Activated CD4-positive, alpha-beta T cell treated with anti-CD3 and anti-CD28 coated beads, Interleukin-2, amount 50 U/mL, for 48 hours (primary cell): ENCODE data around the gene PCSK6.

Source experiments
- DNase-seq, 2 experiments: peaks; one replicate each; pipeline ENCODE4 v3.0.0-alpha.2; 2020

The PCSK6 gene

DNA sequence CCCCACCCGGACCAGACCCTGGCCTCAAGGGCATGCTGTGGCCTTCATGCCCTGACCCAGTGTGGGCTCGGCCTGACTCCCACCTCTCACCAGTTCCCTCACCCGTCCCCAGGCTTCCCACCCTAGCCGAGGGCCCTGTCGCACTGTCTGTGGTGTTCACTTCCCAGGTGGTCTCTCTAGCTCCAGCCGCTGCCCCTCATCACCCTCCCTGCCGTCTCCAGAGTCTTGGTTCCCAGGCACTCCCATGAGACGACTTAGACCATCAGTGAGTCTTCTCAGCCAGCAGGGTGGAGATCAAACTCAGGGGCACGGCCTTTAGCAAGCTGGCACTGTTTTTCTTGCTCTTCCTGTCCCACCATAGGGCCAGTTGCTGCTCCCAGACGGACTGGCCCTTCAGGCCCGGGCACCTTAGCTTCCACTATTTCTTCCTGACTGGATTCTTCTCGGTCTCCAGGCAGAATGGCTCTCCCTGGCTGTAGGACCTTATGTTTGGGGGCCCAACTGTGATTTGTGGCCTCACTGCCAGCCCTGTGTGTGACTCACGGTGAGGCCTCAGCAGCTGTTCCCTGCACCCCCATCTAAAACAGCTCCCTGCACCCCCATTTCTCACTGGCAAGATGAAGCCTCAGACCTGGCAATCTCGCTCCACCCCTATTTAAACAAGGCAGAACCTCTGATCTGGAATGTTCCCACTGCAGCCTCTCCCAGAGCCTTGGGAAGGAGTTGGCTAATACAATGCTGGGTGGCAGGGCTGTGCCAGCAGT is 9.4 kb upstream of the PCSK6 start:
- no peak for DNase-seq

GRCh38 chr15:101498076-101498716 is 8.7 kb upstream of the PCSK6 start:
- DNase-seq: no peak

DNA sequence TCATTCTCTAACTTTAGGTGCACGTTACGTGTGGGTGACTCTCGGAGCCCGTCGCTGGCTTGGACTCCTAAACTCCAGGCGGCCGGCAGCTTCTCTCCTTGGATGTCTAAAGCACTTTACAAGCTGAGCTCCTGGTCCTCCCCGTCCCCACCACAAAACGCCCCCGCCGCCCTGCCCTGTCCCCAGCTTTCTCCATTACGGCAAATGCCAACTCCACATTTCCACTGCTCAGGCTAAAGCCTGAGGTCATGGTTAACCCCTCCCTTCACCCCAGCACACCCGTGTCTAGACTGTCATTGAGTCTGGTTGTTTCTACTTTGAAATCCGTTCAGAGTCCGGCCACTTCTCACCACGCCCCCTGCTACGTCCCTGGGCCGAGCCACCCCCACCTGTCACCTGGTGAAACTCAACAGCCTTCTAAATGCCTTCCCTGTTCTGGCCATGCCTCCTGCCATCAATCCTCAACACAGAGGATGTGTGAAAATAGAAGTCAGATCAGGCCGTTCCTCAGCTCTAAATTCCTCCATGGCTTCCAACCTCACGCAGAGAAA is 8.1 kb upstream of the PCSK6 start:
- DNase-seq: no peak

DNA sequence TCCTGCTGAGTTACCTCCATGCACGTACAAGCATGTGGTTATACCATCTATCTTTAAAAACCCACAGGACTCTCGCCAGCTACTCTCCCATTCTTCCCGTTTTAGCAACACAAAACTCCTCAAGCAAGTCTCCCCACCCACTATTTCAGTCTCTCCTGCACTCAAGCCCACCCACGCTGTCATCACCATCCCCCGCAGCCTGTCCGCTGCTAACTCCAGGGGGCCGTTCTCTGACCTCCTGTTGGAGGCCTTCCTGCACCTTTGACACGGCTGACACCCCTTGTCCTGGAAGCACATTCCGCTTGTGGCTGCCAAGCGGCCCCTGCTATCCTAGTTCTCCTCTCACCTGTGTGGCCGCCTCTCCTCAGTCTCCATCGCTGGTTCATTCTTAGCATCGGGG is 7.5 kb upstream of the PCSK6 start:
- DNase-seq: no peak

- no peak for DNase-seq
These were observed 6.9 kb upstream of the PCSK6 start for GRCh38 chr15:101496198-101496986.

GRCh38 chr15:101495334-101496197 is 6.1 kb upstream of the PCSK6 start:
- no peak for DNase-seq

GRCh38 chr15:101494251-101494796 is 4.8 kb upstream of the PCSK6 start:
- no peak for DNase-seq

- DNase-seq: no peak
These were observed 3.5 kb upstream of the PCSK6 start for GRCh38 chr15:101492766-101493692.

GRCh38 chr15:101491734-101492640 is 2.5 kb upstream of the PCSK6 start:
- DNase-seq: no peak

DNA sequence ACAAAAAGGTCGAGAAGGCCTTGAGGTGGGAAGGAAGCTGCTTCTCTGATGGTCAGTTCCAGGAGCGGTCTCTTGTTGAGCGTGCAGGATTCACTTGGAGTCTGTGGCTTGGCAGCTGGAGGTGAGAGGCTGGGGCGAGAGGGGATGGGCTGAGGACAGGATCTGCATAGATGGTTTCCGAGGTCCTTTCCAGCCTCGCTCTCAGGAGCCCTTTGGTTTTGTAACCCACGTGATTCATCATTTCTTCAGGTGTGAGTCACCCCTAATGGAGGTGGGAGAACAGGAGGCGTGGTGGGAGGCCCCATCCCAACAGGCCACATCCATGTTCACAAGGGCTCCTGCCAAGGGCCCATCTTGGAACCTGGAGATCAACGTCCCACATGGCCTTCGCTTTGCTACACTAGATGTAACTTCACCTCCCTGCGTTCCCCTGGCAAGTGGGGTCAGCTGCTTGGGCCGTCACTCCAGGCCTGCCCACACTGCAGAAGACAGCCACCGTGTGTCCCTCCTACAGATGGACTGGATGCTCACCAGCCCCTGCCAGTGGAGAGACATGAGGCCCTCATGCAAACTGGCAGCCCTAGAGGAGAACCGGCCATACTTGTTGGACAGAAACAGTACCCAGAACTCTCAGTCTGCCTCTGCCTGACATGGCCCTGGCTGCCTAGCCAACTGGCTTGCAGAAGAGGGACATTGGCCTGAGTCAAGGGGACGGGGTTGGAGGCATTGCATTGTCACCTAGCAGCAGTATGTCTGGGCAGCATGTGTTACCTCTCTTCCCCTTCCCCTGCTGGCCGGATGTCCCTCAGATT is 1.6 kb upstream of the PCSK6 start:
- no peak for DNase-seq

DNA sequence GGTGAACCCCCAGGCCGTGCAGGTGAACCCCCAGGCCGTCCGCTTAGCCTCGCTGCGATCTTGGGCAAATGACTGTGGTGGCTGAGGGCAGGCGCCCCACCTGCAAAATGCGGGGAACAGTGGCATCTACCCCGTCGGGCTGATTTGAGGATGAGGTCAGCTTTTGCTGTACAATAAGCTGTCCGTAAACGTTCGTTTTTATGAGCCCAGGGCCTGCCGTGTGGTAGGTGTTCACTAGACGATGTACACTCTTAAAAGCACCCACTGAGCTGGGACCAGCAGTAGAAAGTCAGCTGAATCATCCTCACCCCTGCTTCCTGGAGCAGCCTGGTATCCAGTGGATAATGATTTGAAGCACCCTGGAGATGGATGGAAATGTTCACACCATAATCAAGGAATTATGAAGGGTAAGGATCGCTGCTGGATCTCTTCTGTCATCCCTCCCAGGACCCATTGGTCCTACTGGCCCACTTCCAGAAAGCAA is 943 bp upstream of the PCSK6 start:
- DNase-seq: no peak

DNA sequence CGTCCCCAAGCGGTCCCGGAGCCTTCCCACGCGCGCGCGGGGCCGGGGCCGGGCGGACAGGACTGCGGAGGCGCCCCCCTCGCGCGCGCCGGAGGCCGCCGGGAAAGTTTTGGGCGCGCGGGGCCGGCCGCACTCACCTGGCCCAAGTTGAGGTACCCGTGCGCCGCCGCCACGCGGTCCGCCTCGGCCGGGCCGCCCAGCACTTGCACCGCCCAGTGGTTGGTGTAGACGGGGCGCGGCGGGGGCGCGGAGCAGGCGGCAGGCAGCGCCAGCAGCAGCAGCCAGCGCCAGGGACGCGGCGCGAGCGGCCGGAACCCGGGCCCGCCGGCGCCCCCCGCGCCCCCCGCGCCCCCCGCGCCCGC is 289 bp downstream of the PCSK6 start:
- DNase-seq: peak in 1 of 2 experiments; percentile 30

- DNase-seq: no peak
These were observed 975 bp downstream of the PCSK6 start for GRCh38 chr15:101488300-101489164.

GRCh38 chr15:101486696-101487459 is 2.6 kb downstream of the PCSK6 start:
- no peak for DNase-seq

DNA sequence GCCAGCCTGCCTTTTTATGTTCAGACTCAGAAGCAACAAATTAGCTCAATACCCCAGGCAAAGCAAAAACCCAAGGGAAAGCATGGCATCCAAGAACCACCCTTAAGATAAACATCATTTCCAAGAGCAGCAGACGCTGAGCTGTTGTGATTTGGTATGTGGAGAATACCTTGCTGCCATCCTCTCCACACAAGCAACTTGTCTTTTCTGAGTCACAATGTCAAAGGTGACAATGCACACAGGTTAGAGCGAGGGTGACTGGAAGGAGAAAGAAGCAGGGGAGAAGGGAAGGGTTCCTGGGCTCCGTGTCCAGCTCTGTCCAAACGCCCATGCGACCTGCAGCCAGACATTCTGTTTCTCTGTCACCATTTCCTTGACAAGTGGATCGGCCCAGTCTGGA is 6.0 kb downstream of the PCSK6 start:
- DNase-seq: no peak

DNA sequence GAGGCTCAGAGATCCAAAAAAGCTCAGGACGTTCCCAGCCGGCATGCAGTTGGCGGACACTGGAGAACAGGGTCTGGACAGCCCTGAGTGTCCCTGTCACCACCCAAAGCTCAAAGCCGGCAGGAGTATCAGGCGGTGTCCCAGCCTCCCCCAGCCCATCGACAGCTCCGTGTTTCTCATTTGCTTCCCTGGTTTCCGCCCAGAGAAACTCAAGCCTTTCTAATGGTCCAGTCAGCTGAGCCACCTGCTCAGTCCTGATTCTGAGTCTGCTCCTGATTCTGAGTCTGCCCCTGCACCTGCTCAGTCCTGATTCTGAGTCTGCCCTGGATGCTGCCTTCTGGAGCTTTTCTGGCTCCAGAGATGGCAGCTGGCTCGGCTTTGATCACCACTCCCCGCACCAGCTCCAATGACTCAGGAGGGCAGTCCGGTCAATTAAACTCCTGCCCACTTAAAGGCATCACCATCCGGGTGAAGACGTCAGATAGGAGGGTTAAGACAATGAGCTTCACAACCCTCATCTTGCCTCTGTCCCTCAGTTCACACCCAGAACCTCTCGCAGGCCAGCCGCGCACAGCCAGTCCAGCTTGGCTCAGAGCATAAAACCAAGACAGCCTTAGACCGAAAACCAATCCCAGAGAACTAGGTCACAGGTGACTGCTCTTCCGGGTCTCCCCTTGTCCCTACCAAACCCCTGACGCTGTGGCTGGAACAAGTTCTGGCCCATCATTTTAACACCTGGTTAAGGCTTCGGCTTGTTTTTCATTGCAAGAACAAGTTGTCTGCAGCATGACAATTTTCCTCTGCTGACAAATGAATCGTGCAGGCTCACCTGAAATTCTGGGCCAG is 6.8 kb downstream of the PCSK6 start:
- no peak for DNase-seq
